Measurements from ENCODE around the gene PTPN1.

PTPN1 gene

DNA sequence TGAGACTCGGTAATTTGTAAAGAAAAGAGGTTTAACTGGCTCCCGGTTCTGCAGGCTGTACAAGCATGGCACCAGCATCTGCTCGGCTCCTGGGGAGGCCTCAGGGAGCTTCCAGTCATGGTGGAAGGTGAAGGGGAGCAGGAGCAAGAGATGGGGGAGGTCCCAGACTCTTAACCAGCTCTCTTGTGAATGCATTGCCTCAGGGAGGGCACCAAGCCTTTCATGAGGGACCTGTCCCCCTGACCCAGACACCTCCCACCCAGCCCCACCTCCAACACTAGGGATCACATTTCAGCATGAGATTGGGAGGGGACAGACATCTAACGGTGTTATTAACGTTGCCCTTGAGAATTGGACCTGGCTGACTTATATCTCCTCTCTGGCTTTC is 68.6 kb downstream of the PTPN1 start:
- no peak for DNase-seq

DNA sequence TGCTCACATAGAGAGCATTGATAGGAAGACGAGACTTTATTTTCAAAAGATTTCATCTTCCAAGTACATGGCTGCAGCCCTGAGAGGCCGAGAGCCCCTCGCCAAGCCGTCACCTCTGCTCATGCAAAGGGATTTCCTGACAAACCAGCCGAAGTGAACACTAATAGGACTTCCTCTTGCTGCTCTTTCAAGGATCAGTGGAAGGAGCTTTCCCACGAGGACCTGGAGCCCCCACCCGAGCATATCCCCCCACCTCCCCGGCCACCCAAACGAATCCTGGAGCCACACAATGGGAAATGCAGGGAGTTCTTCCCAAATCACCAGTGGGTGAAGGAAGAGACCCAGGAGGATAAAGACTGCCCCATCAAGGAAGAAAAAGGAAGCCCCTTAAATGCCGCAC is 69.3 kb downstream of the PTPN1 start:
- DNase-seq, result no peak

- DNase-seq, result peak in 1 of 2 experiments; percentile 3
Observed at GRCh38 chr20:50580016-50580747, 70.0 kb downstream of the PTPN1 start.

DNA sequence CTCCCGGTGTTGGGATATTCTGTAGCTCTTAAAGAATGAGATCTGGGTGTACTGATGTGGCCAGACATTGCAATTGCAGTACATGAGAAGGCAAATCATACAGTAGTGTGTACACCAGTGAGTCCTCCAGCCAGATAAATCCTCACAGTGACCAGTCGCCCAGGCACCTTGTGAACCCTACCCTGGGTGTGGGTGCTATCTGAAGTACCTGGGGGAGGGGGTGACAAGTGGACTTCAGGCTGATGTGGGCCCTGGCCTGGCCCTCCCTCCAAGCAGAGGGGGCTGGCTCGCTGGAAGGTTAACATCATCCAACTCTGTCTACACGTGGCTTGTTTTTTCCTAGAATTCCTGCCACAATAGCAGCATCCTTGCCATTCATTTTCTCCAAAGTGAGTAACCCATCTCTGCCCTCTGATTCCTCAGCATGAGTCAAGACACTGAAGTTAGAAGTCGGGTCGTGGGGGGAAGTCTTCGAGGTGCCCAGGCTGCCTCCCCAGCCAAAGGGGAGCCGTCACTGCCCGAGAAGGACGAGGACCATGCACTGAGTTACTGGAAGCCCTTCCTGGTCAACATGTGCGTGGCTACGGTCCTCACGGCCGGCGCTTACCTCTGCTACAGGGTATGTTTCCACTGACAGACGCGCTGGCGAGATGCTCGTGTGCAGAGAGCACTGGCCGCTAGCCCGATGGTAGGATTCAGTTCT is 70.8 kb downstream of the PTPN1 start:
- DNase-seq, result no peak

DNA sequence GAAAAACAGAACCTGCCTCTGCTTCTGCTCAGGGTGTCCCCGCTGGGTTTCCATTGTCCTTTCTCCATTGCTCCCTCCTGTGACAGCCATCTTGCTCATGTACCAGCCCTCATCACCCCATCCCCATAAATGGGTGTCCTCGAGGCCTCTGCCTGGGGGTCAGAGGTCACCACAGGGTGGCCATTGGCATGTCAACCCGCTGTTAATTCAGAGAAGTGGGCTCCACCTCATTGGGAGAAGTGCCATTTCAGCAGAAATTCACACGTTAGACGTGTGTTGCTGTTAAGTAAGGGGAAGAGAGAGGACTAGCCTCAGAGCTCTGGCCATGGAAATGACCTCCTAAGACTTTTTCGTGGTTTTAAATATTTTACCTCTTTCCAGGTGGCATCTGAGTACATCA is 71.9 kb downstream of the PTPN1 start:
- no peak for DNase-seq

DNA sequence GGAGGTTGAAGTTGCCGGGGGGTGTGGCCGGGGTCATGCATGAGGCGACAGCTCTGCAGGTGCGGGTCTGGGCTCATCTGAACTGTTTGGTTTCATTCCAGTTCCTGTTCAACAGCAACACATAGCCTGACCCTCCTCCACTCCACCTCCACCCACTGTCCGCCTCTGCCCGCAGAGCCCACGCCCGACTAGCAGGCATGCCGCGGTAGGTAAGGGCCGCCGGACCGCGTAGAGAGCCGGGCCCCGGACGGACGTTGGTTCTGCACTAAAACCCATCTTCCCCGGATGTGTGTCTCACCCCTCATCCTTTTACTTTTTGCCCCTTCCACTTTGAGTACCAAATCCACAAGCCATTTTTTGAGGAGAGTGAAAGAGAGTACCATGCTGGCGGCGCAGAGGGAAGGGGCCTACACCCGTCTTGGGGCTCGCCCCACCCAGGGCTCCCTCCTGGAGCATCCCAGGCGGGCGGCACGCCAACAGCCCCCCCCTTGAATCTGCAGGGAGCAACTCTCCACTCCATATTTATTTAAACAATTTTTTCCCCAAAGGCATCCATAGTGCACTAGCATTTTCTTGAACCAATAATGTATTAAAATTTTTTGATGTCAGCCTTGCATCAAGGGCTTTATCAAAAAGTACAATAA is 72.5 kb downstream of the PTPN1 start:
- no peak for DNase-seq

- DNase-seq, result no peak
Observed at GRCh38 chr20:50583442-50584150, 73.4 kb downstream of the PTPN1 start.

DNA sequence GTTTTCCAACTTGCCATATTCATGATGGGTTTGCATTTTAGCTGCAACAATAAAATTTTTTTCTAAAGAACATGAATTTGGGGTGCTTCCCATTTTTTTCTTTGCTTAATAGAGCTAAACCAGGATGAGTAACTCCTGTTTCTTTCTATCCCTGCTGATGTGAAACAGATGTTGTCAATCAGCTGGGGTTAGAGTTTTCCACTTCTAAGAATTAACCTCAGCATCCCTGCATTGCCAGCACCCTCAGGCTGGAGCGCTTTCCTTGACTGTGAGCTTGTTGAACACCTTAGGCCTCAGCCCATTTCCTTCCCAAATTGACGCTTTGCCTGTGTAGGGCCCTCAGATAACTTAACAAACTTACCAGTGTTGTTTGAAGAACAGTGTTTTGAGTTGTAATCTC is 74.5 kb downstream of the PTPN1 start:
- DNase-seq, result no peak

GRCh38 chr20:50585214-50585613 is 75.0 kb downstream of the PTPN1 start:
- DNase-seq, result no peak

DNA sequence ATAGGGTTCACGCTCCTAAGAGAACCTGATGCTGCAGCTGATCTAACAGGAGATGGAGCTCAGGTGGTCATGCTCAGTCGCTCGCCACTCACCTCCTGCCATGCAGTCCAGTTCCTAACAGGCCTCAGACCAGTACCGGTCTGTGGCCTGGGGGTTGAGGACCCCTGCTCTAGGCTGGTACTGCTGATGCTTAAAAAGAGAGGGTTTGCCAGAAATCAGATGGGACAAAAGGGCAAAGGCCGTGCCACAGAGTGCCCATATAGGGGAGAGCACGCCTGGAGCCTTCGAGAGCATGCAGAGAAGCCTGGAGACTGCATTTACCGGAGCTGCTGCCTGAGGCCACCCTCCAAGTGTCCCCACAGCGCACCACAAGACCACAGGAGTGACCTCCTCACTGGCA is 75.5 kb downstream of the PTPN1 start:
- DNase-seq, result no peak

DNA sequence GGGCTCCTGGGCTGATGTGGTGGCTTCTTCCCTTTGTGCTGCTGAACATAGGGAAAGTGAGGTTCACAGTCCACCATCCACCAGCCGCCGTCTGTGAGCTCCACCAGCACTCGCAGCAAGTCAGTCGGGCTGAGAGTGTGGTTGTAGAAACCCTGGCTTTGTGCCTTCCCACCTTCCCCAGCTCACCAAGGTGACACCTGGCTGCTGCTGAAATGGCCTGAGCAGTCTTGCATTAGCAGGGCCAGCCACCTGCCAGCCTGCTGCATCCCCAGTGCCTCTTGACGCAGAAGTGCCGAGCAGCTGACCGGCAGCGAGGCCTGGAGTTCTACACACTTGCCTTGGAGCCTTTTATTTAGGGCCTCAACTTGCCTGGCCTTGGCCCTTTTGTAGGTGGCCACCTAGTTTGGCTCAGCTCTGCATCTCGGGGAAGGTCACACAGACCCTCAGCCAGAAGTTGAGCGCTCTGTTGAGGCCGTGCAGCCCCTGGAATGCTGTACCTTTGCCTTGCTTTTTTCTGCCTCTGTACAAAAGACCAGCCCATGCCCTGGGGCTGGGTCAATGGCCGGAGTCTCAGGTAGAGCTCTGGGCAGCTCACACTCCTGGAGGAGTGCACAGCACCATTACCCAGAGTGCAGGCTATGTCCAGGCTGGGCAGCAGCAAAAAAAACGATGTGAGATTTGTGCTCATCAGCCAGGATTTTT is 76.5 kb downstream of the PTPN1 start:
- no peak for DNase-seq

GRCh38 chr20:50587291-50587961 is 77.2 kb downstream of the PTPN1 start:
- no peak for DNase-seq

- peak; percentile 30 to 54 for DNase-seq
Observed at GRCh38 chr20:50588034-50588736, 78.0 kb downstream of the PTPN1 start.

GRCh38 chr20:50589548-50590347 is 79.6 kb downstream of the PTPN1 start:
- no peak for DNase-seq

- no peak for DNase-seq
Observed at GRCh38 chr20:50590348-50590664, 80.1 kb downstream of the PTPN1 start.

- DNase-seq, result no peak
Observed at GRCh38 chr20:50591233-50591852, 81.2 kb downstream of the PTPN1 start.

- DNase-seq, result no peak
Observed at GRCh38 chr20:50592282-50593004, 82.3 kb downstream of the PTPN1 start.

DNA sequence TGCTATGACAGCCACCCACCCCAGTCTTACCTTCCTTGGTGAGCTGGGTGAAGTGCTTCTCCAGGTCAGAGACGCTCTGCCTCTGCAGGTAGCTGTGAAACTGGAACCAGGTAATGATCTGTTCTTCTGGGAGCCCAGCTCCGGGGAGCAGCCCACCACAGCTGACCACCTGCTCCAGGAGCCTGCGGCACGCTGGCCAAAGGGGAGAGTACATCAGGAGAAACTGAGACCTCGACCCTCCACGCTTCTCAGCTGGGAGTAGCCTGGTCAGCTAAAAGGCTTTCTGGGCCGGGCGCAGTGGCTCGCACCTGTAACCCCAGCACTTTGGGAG is 82.8 kb downstream of the PTPN1 start:
- no peak for DNase-seq

- DNase-seq, result no peak
Observed at GRCh38 chr20:50594231-50594590, 84.0 kb downstream of the PTPN1 start.

All from AML-193 (cell line).